ENCODE measurements around the gene RAD51B. TPM values are rescaled to one million over a fixed set of nuclear protein-coding genes. Genes with fewer than 3 reads are reported as not detected.

Gene RAD51B
- total RNA-seq, 4 donors from 2014 or later: 12.6 to 26.4 (median 16.7) TPM

DNA sequence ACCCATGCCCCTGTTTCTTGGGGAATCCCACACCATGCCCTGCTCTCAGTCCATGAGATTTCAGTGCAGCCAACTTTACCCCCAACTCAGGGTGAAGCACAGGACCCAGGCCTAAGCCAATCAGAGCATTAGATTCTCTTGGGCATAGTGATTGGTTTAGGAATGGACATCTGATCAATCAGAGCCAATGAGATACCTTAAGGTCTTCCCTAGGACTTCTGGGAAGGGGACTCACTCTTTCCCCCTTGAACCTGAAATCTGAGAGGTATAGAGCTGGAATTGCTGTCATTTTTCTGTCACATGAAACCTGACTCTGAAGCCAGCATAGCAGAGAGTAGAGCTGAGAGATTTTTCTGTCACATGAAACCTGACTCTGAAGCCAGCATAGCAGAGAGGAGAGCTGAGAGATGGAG, 846.2 kb downstream of the RAD51B start:
- peak overlapping the region in 3 of 4 donors; percentile 48 to 73 (median 71) for H3K27ac ChIP-seq
- no peaks in the 10 kb centered on the region for H3K36me3 ChIP-seq
- H3K9me3 ChIP-seq: no peaks in the 10 kb centered on the region
- H3K4me1 ChIP-seq: peaks cover 7 to 78% (median 33%) of the 10 kb centered on the region in 4 donors
- no peak for DNase-seq (ENCODE audit: low spot score in 2 of 2)
- TF ChIP-seq, protein P1, sequence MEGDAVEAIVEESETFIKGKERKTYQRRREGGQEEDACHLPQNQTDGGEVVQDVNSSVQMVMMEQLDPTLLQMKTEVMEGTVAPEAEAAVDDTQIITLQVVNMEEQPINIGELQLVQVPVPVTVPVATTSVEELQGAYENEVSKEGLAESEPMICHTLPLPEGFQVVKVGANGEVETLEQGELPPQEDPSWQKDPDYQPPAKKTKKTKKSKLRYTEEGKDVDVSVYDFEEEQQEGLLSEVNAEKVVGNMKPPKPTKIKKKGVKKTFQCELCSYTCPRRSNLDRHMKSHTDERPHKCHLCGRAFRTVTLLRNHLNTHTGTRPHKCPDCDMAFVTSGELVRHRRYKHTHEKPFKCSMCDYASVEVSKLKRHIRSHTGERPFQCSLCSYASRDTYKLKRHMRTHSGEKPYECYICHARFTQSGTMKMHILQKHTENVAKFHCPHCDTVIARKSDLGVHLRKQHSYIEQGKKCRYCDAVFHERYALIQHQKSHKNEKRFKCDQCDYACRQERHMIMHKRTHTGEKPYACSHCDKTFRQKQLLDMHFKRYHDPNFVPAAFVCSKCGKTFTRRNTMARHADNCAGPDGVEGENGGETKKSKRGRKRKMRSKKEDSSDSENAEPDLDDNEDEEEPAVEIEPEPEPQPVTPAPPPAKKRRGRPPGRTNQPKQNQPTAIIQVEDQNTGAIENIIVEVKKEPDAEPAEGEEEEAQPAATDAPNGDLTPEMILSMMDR (IDR thresholded peaks at IDR 0.05): no peak
- no peak for TF ChIP-seq EP300 (IDR thresholded peaks at IDR 0.05)
- no peak for TF ChIP-seq POLR2A (IDR thresholded peaks at IDR 0.05)
- no peak overlapping the region for H3K4me3 ChIP-seq
- H3K27me3 ChIP-seq: no peaks in the 10 kb centered on the region

DNA sequence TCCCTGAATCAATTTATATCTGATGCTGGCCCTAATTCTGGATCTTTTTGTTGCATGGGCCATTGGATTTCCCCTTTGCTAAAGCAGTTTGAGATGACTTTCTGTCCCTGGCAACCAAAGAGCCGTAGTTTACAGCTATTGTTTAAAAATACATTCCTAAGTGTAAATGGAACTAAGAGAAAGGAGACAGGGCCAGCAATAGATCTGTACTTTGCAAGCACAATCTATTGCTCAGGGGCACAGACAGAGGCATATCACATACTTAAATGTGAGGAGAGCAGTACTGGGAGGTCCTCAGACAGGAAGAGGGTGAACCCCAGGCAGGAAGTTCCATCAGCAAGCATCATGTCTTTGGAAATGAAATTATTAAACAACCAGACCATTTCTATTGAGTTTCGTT, 846.7 kb downstream of the RAD51B start:
- H3K4me1 ChIP-seq: peaks cover 7 to 81% (median 35%) of the 10 kb centered on the region in 4 donors
- H3K27me3 ChIP-seq: no peaks in the 10 kb centered on the region
- no peak for TF ChIP-seq POLR2A (IDR thresholded peaks at IDR 0.05)
- no peak for TF ChIP-seq EP300 (IDR thresholded peaks at IDR 0.05)
- TF ChIP-seq, protein P1 (IDR thresholded peaks at IDR 0.05): no peak
- DNase-seq (ENCODE audit: low spot score in 2 of 2): no peak
- H3K36me3 ChIP-seq: no peaks in the 10 kb centered on the region
- no peak overlapping the region for H3K4me3 ChIP-seq
- no peaks in the 10 kb centered on the region for H3K9me3 ChIP-seq
- H3K27ac ChIP-seq: peak overlapping the region in 2 of 4 donors; percentile 48 to 73
- WGBS, 2 donors: 55 to 62% methylated on average over 2 of the region's 2 CpGs

DNA sequence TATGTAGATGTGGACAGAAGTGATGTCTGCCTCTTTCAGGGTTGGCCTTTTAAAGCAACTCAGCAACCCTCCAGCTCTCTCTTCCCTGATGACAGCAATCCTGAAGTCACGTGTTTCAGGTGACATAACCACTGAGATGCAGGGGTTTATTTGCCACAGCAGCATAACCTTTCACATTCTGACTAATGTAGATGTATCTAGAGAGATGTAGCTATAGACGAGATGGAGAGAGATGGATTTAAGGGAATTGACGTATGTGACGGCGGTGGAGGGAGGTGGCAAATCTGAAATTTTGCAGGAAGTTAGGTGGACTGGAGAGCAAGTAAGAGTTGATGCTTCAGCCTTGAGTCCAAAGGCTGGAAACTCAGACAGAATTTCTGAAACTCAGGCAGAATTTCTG, 847.3 kb downstream of the RAD51B start:
- peak overlapping the region in 1 of 4 donors; percentile 77 for H3K27ac ChIP-seq
- no peak for DNase-seq (ENCODE audit: low spot score in 2 of 2)
- no peak overlapping the region for H3K4me3 ChIP-seq
- WGBS, 2 donors: 95% methylated on average over 5 of the region's 5 CpGs
- H3K27me3 ChIP-seq: no peaks in the 10 kb centered on the region
- H3K9me3 ChIP-seq: no peaks in the 10 kb centered on the region
- H3K4me1 ChIP-seq: peaks cover 7 to 88% (median 39%) of the 10 kb centered on the region in 4 donors
- no peak for TF ChIP-seq POLR2A (IDR thresholded peaks at IDR 0.05)
- TF ChIP-seq, protein P1 (IDR thresholded peaks at IDR 0.05): no peak
- TF ChIP-seq EP300 (IDR thresholded peaks at IDR 0.05): no peak
- H3K36me3 ChIP-seq: no peaks in the 10 kb centered on the region

DNA sequence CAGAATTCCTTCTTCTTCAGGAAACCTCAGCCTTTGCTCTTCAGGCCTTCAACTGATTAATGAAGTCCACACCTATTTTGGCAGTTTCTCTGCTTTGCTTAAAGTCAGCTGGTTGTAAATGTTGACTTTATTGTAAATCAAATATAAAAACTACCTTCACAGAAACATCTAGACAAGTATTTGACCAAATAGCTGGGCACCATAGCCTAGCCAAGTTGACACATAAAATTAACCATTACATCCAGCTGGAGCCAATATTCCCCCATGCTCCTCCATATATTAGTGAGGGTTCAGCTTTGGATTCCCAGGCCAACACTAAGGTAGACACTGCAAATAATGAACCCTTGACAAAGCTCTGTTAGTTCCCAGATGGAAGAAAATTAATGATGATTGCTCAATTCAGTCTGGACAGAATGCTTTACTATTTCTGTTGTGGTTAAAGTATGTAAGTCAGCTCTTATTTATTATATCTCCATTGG, 847.8 kb downstream of the RAD51B start:
- no peak for DNase-seq (ENCODE audit: low spot score in 2 of 2)

DNA sequence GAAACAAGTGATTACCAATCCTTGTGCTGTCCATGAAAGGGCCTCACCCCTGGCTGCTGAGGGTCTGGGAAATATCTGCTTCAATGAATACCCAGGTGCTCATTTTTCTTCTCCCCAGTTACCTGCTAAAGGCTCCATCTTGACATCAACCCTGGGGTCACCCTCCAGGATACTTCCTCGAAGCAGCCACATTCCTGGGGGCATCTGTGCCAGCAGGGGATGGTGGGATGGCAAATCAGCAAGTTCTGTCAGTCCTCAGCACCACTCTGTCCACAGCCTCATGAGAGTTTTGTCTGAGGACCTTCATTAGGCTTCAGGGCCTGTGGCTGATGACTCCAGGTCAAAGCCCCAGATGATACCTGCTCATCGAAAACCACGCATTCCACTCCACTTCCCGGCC, 848.4 kb downstream of the RAD51B start:
- Histone ChIP-seq H3K4me1 (peaks cover 7 to 94% (median 46%) of the 10 kb centered on the region in 4 donors), H3K27ac (peak overlapping the region in 2 of 4 donors; percentile 47 to 77), H3K9me3 (no peaks in the 10 kb centered on the region), H3K27me3 (no peaks in the 10 kb centered on the region), H3K36me3 (no peaks in the 10 kb centered on the region), H3K4me3 (no peak overlapping the region)
- 92 to 93% methylated on average over 4 of the region's 4 CpGs for WGBS, 2 donors
- TF ChIP-seq POLR2A (IDR thresholded peaks at IDR 0.05): no peak
- TF ChIP-seq, protein P1 (IDR thresholded peaks at IDR 0.05): no peak
- no peak for TF ChIP-seq EP300 (IDR thresholded peaks at IDR 0.05)
- DNase-seq (ENCODE audit: low spot score in 2 of 2): no peak

More for the DNA sequence above, 847.8 kb downstream of the RAD51B start:
- H3K27me3 ChIP-seq: no peaks in the 10 kb centered on the region
- H3K4me1 ChIP-seq: peaks cover 7 to 91% (median 43%) of the 10 kb centered on the region in 4 donors
- no peaks in the 10 kb centered on the region for H3K36me3 ChIP-seq
- TF ChIP-seq EP300 (IDR thresholded peaks at IDR 0.05): no peak
- TF ChIP-seq, protein P1 (IDR thresholded peaks at IDR 0.05): no peak
- TF ChIP-seq POLR2A (IDR thresholded peaks at IDR 0.05): no peak
- H3K9me3 ChIP-seq: no peaks in the 10 kb centered on the region
- no peak overlapping the region for H3K4me3 ChIP-seq
- H3K27ac ChIP-seq: peak overlapping the region in 2 of 4 donors; percentile 47 to 77

Data from tibial nerve (tissue), 4 donors.